GM21528 (cell line): Measurements from ENCODE around the gene KRT33B.

Source experiments
- ATAC-seq: cut with Tn5 transposase; IDR thresholded peaks from one replicate; pipeline ENCODE4 v1.9.1; 2021; ENCODE audit warnings: mild to moderate bottlenecking, moderate library complexity; ENCODE audit not compliant: unreplicated experiment, low FRiP score

Gene KRT33B

GRCh38 chr17:41326173-41327145 lies 43.2 kb downstream of the KRT33B start:
- no peak for ATAC-seq

DNA sequence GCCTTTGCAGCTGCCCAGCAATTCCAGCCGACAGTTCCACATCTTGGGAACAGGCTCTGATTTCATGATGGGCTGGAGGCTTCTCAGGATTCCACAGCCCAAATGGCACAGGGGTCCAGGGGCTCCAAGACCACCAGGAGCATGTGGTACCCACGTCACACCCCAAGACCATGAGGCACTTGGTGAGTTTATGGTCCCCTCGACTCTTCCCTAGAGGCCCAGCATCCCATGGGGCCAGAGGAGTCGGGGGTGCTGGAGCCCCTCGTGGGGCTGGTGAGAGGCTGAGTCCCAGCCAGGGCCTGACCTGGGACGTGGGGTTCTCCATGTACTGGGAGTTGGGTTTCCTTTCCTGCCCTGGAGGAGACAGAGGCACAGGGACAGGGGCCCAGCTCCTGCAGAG lies 44.0 kb downstream of the KRT33B start:
- no peak for ATAC-seq

DNA sequence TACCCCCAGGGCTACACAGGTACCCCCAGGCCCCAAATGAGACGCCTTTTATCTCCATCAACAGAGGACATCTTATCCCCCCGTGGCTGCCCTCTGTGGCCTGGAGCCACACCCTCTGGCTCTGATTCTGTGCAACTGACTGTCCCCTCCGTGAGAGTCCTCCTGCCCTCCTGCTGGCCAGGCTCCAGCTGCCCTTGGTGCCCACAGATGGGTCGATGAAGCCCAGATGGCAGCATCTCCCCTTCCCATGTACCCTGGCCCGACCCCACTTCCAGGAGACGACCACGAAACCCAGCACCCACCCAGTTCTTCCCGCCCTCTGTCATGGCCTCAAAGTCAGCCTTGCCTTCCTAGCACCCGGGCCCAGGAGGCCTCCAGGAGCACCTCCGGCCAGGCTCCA lies 44.5 kb downstream of the KRT33B start:
- no peak for ATAC-seq

GRCh38 chr17:41324180-41325075 lies 45.2 kb downstream of the KRT33B start:
- no peak for ATAC-seq

- ATAC-seq = no peak
Observed at GRCh38 chr17:41322903-41323895, 46.4 kb downstream of the KRT33B start.

DNA sequence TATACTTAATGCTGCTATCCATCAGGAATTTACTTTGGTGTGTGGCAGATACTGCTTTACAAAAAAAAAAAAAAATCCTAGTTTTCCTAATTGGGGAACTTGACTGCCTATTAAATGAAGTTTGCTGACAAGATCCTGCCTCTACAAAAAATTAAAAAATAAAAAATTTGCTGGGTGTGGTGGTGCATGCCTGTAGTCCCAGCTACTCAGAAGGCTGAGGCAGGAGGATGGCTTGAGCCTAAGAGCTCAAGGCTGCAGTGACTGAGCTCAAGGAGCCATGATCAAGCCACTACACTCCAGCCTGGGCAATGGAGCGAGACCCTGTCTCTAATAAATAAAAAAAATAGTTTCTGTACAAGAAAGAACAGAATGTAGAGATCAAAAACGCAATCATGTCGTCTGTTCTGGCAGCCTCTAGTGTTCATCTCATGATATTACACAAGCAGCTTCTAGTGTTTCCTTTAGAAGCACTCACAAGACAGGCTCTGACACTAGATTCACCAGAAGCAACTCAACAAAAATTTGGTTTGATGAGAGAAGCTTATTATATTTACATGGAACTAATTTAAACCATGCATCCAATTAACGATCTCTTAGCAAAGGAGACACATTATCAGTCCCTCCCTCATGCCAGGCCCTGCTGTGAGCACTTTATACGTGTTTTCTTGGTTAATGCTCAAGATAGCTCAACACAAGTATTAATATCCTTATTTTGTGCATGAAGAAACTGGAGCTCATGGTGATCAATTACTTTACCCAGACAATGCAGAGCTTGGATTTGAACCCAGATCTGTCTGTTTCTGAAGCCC lies 47.3 kb downstream of the KRT33B start:
- ATAC-seq = no peak

DNA sequence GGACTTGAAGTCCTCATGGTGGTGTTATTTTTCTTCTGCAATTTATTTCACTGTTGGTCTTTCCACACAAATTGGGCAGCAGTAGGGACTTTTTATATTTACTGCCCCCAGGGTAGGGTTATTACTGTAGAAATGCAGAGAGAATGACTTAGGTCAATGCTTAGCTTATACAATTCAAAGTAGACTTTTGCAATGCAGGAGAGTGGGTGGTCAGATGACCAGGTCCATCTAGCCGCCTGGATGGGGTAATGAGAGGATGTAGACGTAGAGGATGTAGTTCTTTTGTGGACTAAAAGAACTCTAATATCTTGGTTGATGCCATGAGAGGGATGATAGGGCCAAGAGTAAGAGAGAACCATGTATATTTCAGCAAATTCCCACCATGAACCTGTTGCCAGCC lies 51.4 kb downstream of the KRT33B start:
- ATAC-seq = no peak

DNA sequence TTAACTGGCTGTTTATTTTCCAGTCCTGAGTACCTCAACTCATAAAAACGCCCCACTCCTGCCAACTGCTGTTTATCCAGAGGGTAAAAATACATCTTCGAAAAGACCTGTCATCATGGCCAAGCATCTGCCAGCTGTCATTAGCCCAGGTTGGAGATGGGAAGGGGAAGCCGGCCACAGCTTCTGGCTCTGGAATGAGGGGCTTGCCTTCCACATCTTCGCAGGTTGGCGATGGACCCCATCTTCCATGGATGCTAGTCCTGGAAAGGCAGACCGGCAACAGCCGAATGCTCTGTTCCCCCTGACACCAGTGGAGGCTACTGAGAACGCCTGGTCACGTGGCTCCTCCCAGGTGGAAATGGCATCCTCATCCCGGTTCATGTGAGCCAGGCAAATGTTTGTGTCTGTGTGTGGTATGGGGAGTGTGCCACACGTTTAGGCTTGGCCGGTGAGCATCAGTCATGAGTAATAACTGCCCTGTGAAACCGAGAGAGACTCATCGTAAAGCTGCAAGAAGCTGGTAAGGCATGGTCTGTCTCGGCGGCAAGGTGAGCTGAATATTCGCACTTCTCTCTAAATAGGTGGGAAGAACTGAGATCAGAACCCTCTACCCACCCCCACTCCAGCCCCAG lies 53.7 kb downstream of the KRT33B start:
- no peak for ATAC-seq

DNA sequence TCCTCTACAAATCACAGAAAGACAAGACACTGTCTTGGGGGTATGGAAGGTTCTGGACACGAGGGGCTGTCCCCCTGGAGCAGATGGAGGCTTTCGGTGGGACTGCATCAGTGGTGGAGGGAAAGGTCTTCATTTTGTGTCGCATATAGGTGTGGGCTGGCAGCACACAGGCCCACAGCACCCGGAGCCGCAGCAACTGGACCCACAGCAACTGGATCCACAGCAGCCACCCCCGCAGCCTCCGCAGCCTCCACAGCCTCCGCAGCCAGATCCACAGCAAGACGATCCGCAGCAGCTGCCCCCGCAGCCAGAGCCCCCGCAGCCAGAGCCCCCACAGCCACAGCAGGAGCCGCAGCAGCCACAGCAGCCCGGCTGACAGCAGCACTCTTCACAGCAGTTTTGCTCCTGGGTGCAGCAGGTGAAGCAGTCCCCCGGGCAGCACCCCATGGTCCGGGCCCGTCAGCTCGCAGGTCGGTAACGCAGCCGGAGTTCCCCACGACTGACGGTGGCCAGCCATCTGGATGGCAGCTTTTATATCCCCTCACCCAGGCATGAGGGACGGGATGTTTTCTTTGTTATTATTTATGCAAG lies 54.3 kb downstream of the KRT33B start, which contains the start of gene KRTAP17-1:
TSS of gene KRTAP17-1 (minus strand) at position 507 of the 591 bp plus-strand sequence. CDS start at position 447, 60 bp downstream.
- ATAC-seq = no peak
